Measurements from ENCODE around the gene SHISA7.
A peak's percentile ranks its signal among the peaks of the same experiment; 100 is the strongest.

SHISA7 gene

DNA sequence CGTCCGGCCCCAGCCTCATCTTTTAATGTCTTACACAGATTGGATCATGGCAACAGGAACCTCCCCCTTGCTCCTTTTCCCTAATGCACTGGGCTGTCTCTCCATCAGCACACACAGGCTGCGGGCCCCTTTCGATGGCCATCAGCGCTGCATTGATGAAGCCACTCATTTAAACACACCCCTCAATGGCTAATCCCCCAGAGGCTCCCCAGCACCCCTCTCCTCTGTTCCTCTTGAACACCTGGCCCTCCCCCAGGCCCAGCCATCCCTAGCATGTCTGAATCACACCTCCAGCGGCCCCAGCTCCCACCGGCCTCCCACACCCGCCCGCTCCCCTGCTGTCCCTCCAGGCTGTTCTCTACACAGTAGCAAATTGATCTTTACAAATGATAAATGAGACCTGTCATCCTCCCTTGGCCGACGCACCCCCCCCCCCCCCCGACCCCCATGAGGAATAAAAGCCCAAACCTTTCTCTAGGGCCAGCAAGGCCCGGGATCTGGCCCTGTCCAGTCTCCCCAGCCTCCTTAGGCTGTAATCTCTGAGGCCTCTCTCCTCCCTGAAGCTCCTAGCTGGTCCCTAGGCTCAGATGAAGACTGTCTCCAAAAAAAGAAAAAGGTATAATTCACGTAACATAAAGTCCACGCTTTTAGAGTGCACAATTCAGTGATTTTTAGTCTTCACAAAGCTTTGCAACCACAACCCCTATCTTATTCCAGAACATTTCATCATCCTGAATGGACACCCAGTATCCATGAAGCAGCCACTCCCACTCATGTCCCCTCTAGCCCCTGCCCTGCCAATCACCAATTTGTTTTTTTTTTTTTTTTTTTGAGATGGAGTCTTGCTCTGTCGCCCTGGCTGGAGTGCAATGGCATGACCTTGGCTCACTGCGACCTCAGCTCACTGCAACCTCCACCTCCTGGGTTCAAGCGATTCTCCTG is 50.0 kb downstream of the SHISA7 start:
- ATAC-seq: peak; percentile 4; the same call in 2 of the 3 replicates

DNA sequence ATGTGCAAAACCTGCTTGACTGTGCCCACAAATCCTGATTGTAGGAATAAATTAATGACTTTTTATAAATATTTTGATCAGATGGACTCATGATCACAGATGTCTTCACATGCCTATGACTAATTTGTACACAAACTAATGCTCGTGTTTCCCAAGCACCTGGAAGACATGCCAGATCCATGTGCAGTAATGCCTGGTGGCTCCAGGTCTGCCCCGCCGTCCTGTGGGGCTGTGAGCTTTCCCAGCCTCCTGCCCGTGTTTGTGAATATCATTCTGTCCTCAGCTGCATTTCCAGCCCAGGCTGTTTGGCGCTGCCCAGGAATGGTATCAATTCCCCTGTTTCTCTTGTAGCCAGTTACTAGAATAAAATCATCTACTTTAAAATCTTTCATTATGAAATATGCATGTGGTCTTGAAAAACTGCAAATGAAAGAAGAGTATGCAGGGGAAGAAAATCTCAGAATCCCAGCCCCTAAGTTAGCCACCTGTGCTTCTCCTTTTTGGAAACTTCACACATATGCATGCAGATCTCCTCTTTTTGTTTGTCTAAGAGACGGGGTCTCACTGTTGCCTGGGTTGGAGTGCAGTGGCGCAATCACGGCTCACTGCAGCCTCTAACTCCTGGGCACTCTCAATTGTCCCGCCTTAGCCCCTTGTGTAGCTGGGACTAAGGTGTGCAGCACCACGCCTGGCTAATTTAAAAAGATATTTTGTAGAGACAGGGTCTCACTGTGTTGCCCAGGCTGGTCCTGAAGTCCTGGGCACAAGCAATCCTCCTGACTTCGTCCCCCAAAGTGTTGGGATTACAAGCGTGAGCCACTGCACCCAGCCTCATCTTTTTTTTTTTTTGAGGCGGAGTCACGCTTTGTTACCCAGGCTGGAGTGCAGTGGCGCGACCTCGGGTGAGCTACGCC is 51.1 kb downstream of the SHISA7 start:
- TF ChIP-seq ARNTL (CRISPR knock-in tag; IDR thresholded peaks at IDR 0.05; ENCODE audit: borderline replicate concordance, low read depth): no peak
- no peak for TF ChIP-seq RARB (CRISPR knock-in tag; IDR thresholded peaks at IDR 0.05)
- TF ChIP-seq ZC3H10 (CRISPR knock-in tag; IDR thresholded peaks at IDR 0.05): no peak
- TF ChIP-seq ZNF70 (CRISPR knock-in tag; IDR thresholded peaks at IDR 0.05): no peak
- no peak for TF ChIP-seq ISL1 (CRISPR knock-in tag; IDR thresholded peaks at IDR 0.05)
- no peak for TF ChIP-seq PPARA (CRISPR knock-in tag; IDR thresholded peaks at IDR 0.05; ENCODE audit: borderline replicate concordance)
- TF ChIP-seq ZNF8 (CRISPR knock-in tag; IDR thresholded peaks at IDR 0.05): no peak
- no peak for TF ChIP-seq TCF4 (CRISPR knock-in tag; IDR thresholded peaks at IDR 0.05; ENCODE audit: borderline replicate concordance)
- no peak for TF ChIP-seq CSDC2 (CRISPR knock-in tag; IDR thresholded peaks at IDR 0.05)
- no peak for TF ChIP-seq SNAI2 (CRISPR knock-in tag; IDR thresholded peaks at IDR 0.05)
- TF ChIP-seq ZFP3 (CRISPR knock-in tag; IDR thresholded peaks at IDR 0.05): no peak
- TF ChIP-seq TOX (CRISPR knock-in tag; IDR thresholded peaks at IDR 0.05; ENCODE audit: borderline replicate concordance): no peak
- TF ChIP-seq, protein P1, sequence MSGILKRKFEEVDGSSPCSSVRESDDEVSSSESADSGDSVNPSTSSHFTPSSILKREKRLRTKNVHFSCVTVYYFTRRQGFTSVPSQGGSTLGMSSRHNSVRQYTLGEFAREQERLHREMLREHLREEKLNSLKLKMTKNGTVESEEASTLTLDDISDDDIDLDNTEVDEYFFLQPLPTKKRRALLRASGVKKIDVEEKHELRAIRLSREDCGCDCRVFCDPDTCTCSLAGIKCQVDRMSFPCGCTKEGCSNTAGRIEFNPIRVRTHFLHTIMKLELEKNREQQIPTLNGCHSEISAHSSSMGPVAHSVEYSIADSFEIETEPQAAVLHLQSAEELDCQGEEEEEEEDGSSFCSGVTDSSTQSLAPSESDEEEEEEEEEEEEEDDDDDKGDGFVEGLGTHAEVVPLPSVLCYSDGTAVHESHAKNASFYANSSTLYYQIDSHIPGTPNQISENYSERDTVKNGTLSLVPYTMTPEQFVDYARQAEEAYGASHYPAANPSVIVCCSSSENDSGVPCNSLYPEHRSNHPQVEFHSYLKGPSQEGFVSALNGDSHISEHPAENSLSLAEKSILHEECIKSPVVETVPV (CRISPR knock-in tag; IDR thresholded peaks at IDR 0.05): no peak
- TF ChIP-seq ZFP30 (CRISPR knock-in tag; IDR thresholded peaks at IDR 0.05): no peak
- ATAC-seq: peak; percentile 1; the same call in 2 of the 3 replicates

More for the DNA sequence above, 50.0 kb downstream of the SHISA7 start:
- TF ChIP-seq CSDC2 (CRISPR knock-in tag; IDR thresholded peaks at IDR 0.05) (no peak), ISL1 (CRISPR knock-in tag; IDR thresholded peaks at IDR 0.05) (no peak), ZFP30 (CRISPR knock-in tag; IDR thresholded peaks at IDR 0.05) (no peak), TCF4 (CRISPR knock-in tag; IDR thresholded peaks at IDR 0.05; ENCODE audit: borderline replicate concordance) (no peak), OSR1 (CRISPR knock-in tag; IDR thresholded peaks at IDR 0.05) (no peak)

DNA sequence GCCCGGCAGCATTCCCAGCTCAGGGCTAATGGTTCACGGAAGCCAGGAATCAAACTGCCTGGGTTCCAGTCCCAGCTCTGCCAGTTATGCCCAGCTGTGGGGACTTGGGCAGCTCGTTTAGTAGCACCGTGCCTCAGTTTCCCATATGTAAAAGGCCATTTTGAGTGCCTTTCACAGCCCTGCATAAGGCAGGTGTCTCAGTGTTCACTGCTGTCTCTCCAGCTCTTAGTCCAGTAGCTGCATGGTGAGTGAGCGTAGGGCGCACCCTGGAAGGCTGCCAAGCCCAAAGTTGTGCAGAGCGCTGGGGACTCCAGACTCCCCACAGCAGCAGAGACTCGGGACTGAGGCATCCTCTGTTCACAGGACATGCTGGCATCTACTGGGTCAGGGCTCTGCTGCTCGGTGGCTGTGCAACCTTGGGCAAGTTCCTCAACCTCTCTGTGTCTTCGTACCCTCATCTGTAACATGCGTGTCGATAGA is 51.9 kb downstream of the SHISA7 start:
- TF ChIP-seq, protein P2, sequence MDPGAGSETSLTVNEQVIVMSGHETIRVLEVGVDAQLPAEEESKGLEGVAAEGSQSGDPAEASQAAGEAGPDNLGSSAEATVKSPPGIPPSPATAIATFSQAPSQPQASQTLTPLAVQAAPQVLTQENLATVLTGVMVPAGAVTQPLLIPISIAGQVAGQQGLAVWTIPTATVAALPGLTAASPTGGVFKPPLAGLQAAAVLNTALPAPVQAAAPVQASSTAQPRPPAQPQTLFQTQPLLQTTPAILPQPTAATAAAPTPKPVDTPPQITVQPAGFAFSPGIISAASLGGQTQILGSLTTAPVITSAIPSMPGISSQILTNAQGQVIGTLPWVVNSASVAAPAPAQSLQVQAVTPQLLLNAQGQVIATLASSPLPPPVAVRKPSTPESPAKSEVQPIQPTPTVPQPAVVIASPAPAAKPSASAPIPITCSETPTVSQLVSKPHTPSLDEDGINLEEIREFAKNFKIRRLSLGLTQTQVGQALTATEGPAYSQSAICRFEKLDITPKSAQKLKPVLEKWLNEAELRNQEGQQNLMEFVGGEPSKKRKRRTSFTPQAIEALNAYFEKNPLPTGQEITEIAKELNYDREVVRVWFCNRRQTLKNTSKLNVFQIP (CRISPR knock-in tag; IDR thresholded peaks at IDR 0.05; ENCODE audit: borderline replicate concordance, low read depth): no peak
- no peak for TF ChIP-seq CSDC2 (CRISPR knock-in tag; IDR thresholded peaks at IDR 0.05)
- TF ChIP-seq, protein P3, sequence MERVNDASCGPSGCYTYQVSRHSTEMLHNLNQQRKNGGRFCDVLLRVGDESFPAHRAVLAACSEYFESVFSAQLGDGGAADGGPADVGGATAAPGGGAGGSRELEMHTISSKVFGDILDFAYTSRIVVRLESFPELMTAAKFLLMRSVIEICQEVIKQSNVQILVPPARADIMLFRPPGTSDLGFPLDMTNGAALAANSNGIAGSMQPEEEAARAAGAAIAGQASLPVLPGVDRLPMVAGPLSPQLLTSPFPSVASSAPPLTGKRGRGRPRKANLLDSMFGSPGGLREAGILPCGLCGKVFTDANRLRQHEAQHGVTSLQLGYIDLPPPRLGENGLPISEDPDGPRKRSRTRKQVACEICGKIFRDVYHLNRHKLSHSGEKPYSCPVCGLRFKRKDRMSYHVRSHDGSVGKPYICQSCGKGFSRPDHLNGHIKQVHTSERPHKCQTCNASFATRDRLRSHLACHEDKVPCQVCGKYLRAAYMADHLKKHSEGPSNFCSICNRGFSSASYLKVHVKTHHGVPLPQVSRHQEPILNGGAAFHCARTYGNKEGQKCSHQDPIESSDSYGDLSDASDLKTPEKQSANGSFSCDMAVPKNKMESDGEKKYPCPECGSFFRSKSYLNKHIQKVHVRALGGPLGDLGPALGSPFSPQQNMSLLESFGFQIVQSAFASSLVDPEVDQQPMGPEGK (CRISPR knock-in tag; IDR thresholded peaks at IDR 0.05; ENCODE audit: borderline replicate concordance): no peak
- no peak; the same call in 1 of the 3 replicates for ATAC-seq

DNA sequence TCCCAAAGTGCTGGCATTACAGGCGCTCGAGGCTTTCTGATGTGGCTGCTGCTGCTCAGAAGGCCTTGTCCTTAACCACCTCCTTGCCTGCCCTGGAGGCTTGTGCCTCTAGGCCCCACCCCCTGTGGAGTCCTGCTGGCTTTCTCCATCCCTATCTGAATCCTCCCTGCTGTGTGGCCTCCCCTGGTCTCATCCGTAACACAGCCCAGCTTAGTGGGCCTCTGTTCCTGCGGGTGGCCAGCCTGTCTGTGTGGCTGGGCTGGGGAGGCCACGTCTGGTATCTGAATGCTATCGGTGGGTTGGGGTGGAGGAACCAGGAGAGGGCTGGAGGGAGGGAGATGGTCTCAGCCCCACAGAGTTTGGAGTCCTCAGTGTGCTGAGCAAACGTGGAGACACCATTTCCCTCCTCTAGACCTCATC is 52.6 kb downstream of the SHISA7 start:
- ATAC-seq: no peak
- no peak for TF ChIP-seq ZFP3 (CRISPR knock-in tag; IDR thresholded peaks at IDR 0.05)
- TF ChIP-seq ESRRG (CRISPR knock-in tag; IDR thresholded peaks at IDR 0.05): no peak
- no peak for TF ChIP-seq ZNF565 (CRISPR knock-in tag; conservative IDR thresholded peaks at IDR 0.05; ENCODE audit: low read depth)
- TF ChIP-seq ISL1 (CRISPR knock-in tag; IDR thresholded peaks at IDR 0.05): no peak
- no peak for TF ChIP-seq ZNF70 (CRISPR knock-in tag; IDR thresholded peaks at IDR 0.05)
- no peak for TF ChIP-seq ZFP30 (CRISPR knock-in tag; IDR thresholded peaks at IDR 0.05)
- no peak for TF ChIP-seq ZC3H10 (CRISPR knock-in tag; IDR thresholded peaks at IDR 0.05)
- TF ChIP-seq TOX (CRISPR knock-in tag; IDR thresholded peaks at IDR 0.05; ENCODE audit: borderline replicate concordance): no peak
- no peak for TF ChIP-seq CSDC2 (CRISPR knock-in tag; IDR thresholded peaks at IDR 0.05)
- TF ChIP-seq, protein P1 (CRISPR knock-in tag; IDR thresholded peaks at IDR 0.05): no peak
- TF ChIP-seq, protein P4, sequence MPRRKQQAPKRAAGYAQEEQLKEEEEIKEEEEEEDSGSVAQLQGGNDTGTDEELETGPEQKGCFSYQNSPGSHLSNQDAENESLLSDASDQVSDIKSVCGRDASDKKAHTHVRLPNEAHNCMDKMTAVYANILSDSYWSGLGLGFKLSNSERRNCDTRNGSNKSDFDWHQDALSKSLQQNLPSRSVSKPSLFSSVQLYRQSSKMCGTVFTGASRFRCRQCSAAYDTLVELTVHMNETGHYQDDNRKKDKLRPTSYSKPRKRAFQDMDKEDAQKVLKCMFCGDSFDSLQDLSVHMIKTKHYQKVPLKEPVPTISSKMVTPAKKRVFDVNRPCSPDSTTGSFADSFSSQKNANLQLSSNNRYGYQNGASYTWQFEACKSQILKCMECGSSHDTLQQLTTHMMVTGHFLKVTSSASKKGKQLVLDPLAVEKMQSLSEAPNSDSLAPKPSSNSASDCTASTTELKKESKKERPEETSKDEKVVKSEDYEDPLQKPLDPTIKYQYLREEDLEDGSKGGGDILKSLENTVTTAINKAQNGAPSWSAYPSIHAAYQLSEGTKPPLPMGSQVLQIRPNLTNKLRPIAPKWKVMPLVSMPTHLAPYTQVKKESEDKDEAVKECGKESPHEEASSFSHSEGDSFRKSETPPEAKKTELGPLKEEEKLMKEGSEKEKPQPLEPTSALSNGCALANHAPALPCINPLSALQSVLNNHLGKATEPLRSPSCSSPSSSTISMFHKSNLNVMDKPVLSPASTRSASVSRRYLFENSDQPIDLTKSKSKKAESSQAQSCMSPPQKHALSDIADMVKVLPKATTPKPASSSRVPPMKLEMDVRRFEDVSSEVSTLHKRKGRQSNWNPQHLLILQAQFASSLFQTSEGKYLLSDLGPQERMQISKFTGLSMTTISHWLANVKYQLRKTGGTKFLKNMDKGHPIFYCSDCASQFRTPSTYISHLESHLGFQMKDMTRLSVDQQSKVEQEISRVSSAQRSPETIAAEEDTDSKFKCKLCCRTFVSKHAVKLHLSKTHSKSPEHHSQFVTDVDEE (CRISPR knock-in tag; IDR thresholded peaks at IDR 0.05): no peak
- TF ChIP-seq TCF4 (CRISPR knock-in tag; IDR thresholded peaks at IDR 0.05; ENCODE audit: borderline replicate concordance): no peak
- no peak for TF ChIP-seq PPARA (CRISPR knock-in tag; IDR thresholded peaks at IDR 0.05; ENCODE audit: borderline replicate concordance)
- TF ChIP-seq, protein P3 (CRISPR knock-in tag; IDR thresholded peaks at IDR 0.05; ENCODE audit: borderline replicate concordance): no peak
- TF ChIP-seq ZNF8 (CRISPR knock-in tag; IDR thresholded peaks at IDR 0.05): no peak
